ENCODE results near the gene TENM3.

TENM3 gene

DNA sequence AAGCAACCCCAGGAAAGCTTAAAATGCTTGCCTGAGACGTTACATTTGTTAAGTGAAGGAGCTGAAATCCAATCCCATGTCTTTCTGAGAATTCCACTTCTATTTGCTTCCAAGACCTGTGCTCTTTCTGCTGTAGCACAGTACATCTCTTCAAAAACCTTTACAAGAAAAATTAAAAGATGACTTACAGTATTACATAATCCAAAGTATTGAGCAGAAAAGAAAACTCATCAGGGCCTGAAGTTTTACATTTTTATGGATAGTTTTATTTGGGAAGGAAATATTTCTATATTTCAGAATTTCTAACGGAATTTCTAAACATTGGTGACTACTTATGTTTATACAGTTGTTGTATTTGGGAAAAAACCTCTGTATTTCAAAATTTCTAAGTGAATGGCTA lies 276.3 kb downstream of the TENM3 start:
- no peak for DNase-seq (ENCODE audit: low spot score)

DNA sequence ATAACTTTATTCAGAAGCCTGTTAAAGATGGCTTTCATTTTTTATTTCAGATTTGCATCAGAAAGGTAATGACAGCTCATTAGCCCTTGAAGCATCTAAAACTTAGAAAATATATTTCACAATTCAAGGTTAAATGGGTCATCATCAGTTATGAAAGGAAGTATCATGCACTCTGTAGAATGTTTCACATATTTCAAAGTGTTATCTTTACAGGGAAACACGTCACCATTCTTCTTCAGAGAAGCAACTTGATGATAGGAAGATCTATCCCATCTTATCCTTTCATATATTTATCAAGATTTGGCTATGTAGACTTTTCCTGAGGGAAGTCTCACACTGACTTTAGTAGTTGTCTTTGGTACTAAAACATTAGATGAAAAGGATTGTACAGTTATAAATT lies 277.8 kb downstream of the TENM3 start:
- no peak for DNase-seq (ENCODE audit: low spot score)

- DNase-seq (ENCODE audit: low spot score): no peak
Measured at GRCh38 chr4:182528819-182529218, 285.6 kb downstream of the TENM3 start.

- no peak for DNase-seq (ENCODE audit: low spot score)
Measured at GRCh38 chr4:182530451-182530850, 287.2 kb downstream of the TENM3 start.

- no peak for DNase-seq (ENCODE audit: low spot score)
Measured at GRCh38 chr4:182531555-182532162, 288.5 kb downstream of the TENM3 start.

GRCh38 chr4:182532441-182532840 lies 289.2 kb downstream of the TENM3 start:
- DNase-seq (ENCODE audit: low spot score): no peak

DNA sequence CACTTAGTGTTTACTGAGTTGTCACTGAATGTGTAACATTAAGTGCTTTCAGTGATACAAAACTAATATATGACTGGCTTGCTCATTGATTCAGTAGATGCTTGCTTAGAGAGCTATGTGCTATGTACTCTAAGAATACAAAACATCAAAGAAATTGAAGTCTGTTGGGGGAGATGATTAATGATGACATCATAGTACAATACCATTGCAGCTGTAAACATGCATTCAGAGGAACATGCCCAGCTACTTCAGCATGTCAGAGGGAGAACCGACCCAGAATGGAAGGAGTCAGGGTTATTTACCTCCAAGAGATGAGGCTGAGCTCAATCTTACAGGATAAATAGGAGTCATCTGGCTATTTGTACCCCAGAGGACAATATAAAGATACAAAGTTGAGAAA lies 290.8 kb downstream of the TENM3 start:
- no peak for DNase-seq (ENCODE audit: low spot score)

- peak; percentile 25 for DNase-seq (ENCODE audit: low spot score)
Measured at GRCh38 chr4:182536221-182536811, 293.1 kb downstream of the TENM3 start.

GRCh38 chr4:182537031-182537795 lies 294.0 kb downstream of the TENM3 start:
- no peak for DNase-seq (ENCODE audit: low spot score)

DNA sequence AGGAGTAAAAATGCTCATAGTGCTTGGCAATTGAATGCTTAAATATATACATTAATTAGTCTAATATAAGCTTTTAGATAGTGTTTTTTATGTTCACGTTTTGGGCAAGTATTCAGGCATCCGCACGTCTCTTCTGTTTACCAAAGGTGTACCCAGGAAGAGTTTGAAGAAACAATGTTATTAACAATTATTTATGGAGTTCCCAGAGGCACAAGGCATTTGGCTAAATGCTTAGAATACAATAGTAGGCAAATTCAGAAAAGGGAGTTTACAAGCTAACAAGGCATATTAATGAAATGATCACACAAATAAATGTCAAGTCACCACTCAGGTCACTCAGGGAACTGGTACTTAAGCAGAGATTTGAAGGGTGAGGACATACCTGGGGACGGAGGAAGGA lies 294.8 kb downstream of the TENM3 start:
- no peak for DNase-seq (ENCODE audit: low spot score)

DNA sequence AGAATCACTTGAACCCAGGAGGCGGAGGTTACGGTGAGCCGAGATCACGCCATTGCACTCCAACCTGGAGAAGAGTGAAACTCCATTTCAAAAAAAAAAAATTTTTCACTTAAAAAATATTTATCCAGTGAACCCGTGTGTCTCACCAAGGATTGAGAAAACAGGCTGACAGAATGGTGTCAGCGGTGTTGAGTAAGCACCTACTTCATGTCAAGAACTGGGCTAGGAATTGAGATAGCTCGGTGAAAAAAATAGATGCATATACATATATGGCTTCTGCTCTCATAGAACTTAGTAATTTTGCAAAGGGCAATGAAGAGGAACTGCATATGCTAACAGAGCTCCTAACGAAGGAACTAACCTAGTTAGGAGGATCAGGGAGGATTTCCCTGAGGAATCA lies 297.3 kb downstream of the TENM3 start:
- no peak for DNase-seq (ENCODE audit: low spot score)

DNA sequence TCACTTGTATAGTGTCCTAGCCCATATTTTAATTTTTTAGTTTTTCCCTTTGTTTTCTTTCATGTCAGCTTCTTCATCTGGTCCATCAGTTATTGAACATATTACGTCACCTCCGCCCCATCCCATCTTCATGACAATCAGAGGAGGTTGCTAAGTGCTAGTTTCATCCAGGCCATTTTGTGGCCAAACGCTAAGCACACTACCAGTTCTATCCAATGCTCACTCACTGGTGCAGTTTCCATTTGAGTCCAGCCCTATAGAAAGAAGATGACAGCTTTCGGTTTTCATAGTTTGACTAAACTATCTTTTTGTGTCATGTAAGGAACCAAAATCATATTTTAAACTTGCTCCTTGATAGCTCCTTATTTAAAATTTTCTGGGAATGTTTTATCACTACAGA lies 304.2 kb downstream of the TENM3 start:
- DNase-seq (ENCODE audit: low spot score): no peak

DNA sequence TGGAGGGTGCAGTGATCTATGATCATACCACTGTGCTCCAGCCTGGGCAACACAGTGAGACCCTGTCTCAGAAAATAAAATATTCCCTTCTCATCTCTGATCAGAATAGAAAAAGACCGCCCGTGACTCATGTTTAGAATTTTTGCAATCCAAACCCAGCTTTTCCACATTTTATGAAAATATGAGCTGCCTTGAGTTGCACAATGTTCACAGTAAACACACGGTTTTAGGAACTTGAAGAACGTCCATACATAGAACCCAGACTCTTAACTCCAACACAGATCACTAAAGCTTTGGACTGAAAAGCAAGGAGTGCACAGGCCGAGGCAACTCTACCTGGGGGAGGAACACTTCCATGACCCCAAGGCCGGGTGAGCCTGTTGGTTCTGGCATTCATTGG lies 305.0 kb downstream of the TENM3 start:
- no peak for DNase-seq (ENCODE audit: low spot score)

DNA sequence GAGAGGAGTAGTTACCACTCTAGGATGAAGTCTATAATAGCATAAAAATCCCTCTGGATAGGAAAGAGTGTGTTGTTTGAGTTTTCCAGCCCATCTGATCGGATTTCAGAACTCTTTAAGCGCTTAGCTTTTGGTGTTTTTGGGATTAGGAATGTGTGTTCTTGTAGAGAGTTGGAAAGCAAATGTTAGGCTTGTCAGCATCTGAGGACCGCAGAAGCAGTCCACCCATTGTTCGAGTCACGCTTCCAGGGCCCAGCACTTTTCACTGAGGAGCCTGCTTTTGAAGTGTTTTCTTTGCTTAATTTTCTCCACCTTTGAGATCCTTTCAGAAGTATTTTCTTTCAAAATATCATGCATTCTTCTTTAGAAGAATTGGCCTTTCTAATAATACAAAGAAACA lies 306.2 kb downstream of the TENM3 start:
- DNase-seq (ENCODE audit: low spot score): no peak

GRCh38 chr4:182552948-182553347 lies 309.7 kb downstream of the TENM3 start:
- DNase-seq (ENCODE audit: low spot score): no peak

GRCh38 chr4:182553653-182554052 lies 310.5 kb downstream of the TENM3 start:
- DNase-seq (ENCODE audit: low spot score): no peak

DNA sequence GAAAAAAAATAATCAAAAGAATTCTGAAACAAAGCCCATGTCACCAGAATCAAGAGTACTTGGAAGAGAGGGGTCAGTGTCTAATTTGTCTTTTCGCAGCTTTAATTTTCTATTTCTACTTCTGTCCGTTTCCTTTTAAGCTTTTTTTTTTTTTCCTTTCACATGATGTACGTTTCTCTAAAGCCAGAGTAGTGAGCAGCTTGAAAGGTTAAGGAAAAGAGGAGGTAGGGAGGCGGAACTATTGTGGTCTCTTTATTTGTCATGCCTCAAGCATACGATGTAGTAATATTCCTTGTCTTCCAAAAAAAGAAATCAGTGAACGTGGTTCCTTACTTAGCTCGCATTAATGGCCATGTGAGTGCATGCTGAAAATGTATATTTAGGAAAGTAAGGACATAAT lies 311.5 kb downstream of the TENM3 start:
- no peak for DNase-seq (ENCODE audit: low spot score)

DNA sequence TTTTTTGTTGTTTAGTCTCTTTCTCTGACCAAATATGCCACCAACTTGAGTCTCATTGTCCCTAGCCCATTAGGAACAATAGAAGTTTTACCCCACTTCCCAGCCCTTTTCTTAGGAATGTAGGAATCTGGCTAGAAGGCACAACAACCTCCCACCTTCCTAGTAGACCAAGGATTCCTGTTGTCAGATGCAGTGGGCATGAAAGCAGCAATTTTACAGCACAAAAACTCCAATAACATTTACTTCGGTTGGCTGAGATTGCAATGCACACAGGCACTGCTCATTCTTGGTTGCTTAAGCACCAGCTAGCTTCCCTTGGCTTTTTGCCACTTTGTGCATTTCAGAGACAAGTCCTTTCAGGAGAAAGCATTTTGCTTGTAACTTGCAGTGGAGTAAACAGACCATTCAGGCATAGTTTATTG lies 312.8 kb downstream of the TENM3 start:
- DNase-seq (ENCODE audit: low spot score): peak; percentile 55

- no peak for DNase-seq (ENCODE audit: low spot score)
Measured at GRCh38 chr4:182556580-182556979, 313.4 kb downstream of the TENM3 start.

GRCh38 chr4:182560358-182560757 lies 317.2 kb downstream of the TENM3 start:
- peak; percentile 80 for DNase-seq (ENCODE audit: low spot score)

- DNase-seq (ENCODE audit: low spot score): no peak
Measured at GRCh38 chr4:182562350-182562749, 319.1 kb downstream of the TENM3 start.

GRCh38 chr4:182564724-182565369 lies 321.6 kb downstream of the TENM3 start:
- no peak for DNase-seq (ENCODE audit: low spot score)

DNA sequence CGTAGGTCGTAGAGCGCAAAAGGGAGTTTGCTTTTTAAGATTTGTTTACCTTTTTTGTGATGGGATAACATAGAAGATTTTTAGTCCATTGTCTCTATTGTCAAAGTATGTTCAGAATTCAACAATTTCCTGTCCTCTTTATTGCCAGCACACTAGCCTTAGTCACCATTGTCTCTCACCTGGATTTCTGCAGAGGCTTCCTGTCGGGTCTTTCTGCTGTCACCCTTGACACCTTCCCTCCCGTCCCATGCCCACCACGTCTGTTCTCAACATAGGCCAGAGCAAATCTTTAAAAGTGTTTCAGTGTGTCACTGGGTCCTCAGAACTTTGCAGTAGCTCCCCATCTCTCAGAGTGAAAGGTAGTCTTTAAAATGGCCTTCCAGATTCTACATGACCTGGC lies 323.9 kb downstream of the TENM3 start:
- no peak for DNase-seq (ENCODE audit: low spot score)
